GM21360 (cell line): ENCODE results near the gene OR8D1.

Experiments
- ATAC-seq: cut with Tn5 transposase; IDR thresholded peaks from one replicate; pipeline ENCODE4 v1.9.1; 2021; ENCODE audit warnings: mild to moderate bottlenecking, moderate library complexity; ENCODE audit not compliant: unreplicated experiment

OR8D1 gene

DNA sequence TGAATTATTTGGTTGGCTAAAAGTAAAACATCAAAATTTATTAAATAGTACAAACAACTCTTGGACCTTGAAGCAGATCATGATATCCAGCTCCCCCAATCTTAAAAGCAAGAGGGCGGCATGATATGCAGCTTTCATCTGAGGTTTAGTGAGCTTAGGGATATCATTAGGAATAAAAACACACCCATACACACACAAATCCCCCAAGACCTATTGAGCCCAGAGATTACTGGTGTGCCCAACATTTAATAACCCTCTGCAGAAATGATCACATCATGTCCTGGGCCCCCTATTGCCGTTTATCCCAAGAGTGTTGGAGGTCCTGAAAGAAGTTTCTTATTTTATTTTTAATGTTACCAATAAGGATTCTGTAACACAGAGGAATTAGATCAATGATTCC is at the start of gene OR8D1:
Gene OR8D1, minus strand, starts transcription at position 101 of the 400 bp plus-strand sequence. CDS start 3,183 bp downstream, outside the sequence.
- no peak for ATAC-seq

- ATAC-seq: no peak
These were observed 45.8 kb upstream of the OR8D1 start for GRCh38 chr11:124359566-124359965.

DNA sequence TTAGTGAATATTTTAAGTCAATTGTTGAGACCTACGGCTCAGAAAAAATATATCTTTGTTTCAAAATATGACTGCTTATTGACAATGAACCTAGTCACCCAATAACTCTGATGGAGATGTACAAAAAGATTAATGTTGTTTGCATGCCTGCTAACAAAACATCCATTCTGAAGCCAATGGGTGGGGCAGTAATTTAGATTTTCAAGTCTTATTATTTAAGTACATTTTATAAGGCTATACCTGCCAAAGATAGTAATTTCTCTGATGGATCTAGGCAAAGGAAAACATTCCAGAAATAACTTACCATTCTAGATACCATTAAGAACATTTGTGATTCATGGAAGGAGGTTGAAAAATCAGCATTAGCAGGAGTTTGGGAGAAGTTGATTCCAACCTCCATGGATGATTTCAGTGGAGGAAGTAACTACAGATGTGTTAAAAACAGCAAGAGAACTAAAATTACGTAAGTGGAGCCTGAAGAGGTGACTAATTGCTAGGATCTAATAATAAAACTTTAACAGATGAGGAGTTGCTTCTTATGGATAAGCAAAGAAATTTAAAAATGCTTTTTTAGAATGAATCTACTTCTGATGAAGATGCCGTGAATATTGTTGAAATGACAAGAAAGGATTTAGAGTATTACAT is 32.7 kb upstream of the OR8D1 start:
- ATAC-seq: no peak

GRCh38 chr11:124344346-124344745 is 30.6 kb upstream of the OR8D1 start:
- ATAC-seq: no peak

- ATAC-seq: no peak
These were observed 26.3 kb upstream of the OR8D1 start for GRCh38 chr11:124340142-124340447.

DNA sequence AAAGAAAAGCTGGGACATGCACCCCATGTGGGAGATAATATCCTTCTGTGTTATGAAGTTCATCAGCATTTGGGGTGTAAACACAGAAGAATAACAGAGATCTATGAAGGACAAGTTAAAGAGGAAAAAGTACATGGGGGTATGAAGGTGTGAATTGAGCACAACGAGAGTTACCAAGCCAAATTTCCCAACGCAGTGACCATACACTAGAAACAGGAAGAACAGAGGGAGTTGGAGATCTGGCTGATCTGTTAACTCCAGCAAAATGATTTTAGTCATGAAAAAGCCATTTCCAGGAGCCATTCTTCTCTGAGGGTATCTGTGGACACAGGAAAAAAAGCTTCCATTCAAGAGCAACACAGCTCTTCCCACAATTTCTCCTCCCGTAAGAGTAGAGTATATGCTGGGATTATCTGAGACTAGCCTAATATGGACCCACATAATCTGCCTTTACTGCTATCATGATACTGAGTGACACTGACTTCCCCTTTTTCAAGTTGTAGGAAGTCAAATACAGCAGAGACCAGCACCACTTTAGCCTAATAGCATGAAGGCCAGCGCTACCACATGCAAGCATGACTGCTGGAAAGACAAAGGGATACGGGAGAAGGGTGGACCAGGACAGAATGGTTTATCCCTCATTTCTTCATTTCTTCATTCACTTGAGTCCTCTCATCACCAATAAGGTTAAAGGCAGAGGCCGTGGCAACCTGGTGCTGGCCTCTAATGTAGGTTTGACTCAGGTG is 25.8 kb upstream of the OR8D1 start:
- no peak for ATAC-seq

- ATAC-seq: no peak
These were observed 18.1 kb upstream of the OR8D1 start for GRCh38 chr11:124331873-124332272.

- peak; percentile 95 for ATAC-seq
These were observed 16.2 kb upstream of the OR8D1 start for GRCh38 chr11:124329787-124330478.

DNA sequence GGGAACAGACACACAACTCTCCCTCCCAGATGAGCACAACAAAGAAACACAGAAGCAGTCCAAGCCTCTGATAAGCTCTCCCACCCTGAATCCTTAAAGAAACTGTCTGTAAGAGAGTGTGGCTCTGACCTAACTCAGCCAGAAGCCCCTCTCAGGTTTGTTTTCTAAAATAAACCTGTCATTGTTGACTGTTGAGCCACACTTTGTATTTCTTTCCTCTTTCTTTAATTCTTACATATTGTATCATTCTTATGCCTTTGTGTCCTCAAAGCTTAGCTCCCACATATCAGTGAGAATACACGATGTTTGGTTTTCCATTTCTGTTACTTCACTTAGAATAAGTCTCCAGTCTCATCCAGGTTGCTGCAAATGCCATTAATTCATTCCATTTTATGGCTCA is 14.0 kb upstream of the OR8D1 start:
- ATAC-seq: no peak

DNA sequence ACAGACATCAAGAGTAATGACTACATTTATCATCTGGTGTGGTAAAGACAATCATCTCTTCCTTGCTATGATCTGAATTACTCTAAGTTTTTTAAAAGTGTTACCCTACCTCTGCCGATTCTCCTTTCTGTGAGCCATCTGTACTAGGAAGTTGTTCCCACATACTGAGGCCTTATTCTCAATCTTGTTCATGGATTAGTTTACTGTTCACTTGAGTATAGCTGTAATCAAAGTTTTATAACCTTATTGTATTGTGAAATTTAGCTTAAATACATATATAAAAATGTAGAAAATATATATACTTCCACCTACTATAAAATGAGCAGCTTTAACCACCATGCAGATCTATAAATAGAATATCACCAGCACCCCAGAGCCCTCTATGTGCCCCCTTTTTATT is 8.6 kb upstream of the OR8D1 start:
- ATAC-seq: no peak

DNA sequence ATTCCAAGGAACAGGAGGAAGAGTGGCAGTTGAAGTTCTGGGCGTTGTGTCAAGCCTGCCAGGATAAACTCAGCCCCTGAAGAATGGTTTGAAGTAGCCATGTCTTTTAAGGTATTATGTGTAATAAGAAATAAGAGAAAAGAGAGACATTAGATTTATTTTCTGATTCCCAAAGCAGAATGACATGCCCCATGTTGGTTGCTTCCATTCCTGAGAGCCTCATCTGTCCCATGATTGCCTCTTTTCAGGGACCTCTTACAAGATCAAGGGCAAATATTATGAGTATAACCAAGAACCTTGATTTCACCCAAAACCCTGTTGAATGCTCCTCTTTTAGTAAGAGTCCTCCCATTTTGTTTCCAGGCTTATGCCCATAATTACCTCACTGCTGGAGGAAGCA is 6.3 kb upstream of the OR8D1 start, which contains the start of gene OR8D2:
Gene OR8D2, minus strand, starts transcription at position 101 of the 400 bp plus-strand sequence. Its CDS starts 0 bp downstream, at position 101.
- ATAC-seq: no peak

- no peak for ATAC-seq
These were observed 1.3 kb upstream of the OR8D1 start for GRCh38 chr11:124315052-124315451.

DNA sequence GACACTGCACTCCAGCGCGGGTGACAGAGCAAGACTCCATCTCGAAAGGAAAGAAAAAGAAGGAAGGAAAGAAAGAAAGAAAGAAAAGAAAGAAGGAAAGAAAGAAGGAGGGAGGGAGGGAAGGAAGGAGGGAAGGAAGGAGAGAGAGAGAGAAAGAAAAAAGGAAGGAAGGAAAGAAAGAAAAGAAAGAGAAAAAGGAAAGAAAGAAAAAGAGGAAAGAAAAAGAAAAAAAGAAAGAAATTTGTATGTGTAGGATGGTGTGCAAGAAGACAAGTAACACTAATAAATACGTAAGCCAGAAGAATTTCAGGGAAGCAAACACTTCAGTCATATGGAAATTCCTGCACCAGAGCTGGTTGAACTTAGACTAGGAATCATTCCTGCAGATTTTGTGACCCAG is 618 bp downstream of the OR8D1 start:
- no peak for ATAC-seq

DNA sequence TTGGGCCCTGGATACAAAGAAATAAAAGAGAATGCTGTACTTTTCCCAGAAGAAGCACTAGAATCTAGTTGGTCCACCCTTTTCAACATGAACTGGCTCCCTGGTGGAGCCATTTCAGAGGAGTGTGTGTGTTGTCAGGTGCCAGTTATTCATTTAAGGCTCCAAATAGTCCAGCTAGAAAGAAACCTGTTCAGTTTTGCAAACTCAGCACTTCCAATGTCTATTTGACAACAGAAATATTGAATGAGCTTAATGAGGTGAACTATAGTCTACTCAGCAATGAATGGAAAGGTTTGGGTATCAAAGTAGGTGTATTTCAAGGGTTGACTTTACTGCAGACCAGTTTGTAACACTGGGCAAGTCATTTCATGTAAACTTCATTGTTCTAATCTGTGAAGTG is 2.1 kb downstream of the OR8D1 start:
- ATAC-seq: no peak

DNA sequence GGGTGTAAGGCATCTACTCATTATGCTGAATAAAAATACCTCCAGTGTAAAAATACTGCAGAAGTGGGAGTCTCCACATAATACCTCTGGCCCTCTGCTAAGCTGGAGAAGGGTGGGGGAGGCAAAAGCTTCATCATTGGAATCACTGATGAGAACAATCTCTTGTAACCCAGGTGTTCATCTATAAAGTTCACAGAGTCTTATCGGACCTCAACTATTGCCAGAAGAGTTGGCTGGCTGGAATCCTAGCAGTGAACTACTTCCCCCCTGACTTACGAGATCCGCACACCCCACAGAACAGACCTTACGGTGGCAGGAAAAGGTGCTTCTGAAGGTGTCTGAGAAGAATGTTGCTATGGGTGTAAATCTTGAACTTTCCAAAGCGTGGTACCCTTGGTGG is 2.5 kb downstream of the OR8D1 start:
- ATAC-seq: no peak

GRCh38 chr11:124310721-124311120 is 3.0 kb downstream of the OR8D1 start:
- no peak for ATAC-seq

DNA sequence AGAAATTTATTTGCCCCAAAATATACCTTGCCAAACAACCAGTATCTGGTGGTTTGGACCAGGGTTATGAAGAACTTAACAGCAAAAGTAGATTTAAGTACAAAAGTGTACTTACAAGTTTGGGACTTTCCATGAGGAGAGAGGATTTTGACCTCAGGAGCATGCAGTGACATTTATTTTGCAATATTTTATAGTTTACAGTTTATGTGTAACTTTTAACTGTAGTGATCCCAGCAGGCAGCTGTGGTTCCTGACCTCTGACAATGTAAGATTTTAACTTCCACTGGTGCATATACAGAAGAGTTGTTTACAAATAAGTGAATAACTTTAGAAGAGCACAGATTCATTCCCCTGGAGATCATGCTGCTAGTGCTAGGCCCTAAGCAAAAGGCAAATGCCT is 6.7 kb downstream of the OR8D1 start:
- no peak for ATAC-seq

GRCh38 chr11:124302347-124303125 is 11.2 kb downstream of the OR8D1 start:
- ATAC-seq: no peak

- ATAC-seq: no peak
These were observed 12.2 kb downstream of the OR8D1 start for GRCh38 chr11:124301548-124301947.

- ATAC-seq: no peak
These were observed 15.8 kb downstream of the OR8D1 start for GRCh38 chr11:124297921-124298320.

- no peak for ATAC-seq
These were observed 17.7 kb downstream of the OR8D1 start for GRCh38 chr11:124296016-124296415.
